C4-2B (cell line): ENCODE data around the gene CRISP2.

ENCODE experiments used
- CTCF ChIP-seq: fragments of 450-650 bp; conservative IDR thresholded peaks from 2 replicates; pipeline ENCODE4 v1.5.1; 2017; ENCODE audit warnings: mild to moderate bottlenecking
- ZFX ChIP-seq: fragments of 450-650 bp; IDR thresholded peaks from 2 replicates; pipeline ENCODE4 v1.6.1; 2017

- no peak for TF ChIP-seq CTCF
- no peak for TF ChIP-seq ZFX
Observed at GRCh38 chr6:49732781-49733180, 19.4 kb upstream of the CRISP2 start.
